NCI-H748 treated with DMSO at 0.1 percent for 48 hours (cell line): ENCODE data around the gene CNTN4.

ENCODE experiments used
- DNase-seq: peaks from one replicate; lab custom pipeline; 2025; lab: John Stamatoyannopoulos, UW

CNTN4 gene

DNA sequence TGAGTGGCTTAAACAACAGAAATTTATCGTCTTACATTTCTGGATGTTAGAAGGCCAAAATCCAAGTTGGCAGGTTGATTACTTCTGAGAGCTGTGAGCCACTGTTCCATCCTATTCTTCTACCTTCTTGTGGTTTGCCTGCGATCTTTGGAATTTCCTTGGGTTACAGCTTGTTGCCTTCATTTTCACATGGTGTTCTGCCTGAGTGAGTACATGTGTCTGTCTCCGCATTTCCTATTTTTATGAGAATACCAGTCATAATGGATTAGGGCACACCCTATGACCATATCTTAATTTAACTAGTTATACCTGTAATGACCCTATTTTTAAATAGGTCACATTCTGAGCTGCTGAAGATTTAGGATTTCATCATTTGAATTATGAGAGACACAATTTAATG, 294.3 kb downstream of the CNTN4 start:
- DNase-seq = no peak

DNA sequence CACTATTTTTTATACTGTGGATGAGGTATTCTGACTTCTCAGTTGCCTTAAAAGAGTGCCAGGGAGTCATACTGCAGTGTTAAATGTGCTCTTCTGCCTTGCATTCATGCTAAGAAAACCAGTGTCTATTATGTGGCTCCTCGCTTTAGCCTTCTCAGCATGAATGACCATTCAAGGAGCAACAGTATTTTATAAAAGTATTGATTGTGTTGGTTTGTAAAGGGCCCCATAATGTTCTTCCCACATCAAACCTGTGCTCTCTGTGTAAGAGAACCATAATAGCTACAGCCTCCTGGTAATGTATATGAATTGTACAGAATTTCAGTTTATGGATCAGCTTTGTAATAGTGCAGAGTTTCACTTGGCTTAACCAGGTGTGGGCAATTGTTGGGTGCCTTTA, 316.4 kb downstream of the CNTN4 start:
- no peak for DNase-seq

DNA sequence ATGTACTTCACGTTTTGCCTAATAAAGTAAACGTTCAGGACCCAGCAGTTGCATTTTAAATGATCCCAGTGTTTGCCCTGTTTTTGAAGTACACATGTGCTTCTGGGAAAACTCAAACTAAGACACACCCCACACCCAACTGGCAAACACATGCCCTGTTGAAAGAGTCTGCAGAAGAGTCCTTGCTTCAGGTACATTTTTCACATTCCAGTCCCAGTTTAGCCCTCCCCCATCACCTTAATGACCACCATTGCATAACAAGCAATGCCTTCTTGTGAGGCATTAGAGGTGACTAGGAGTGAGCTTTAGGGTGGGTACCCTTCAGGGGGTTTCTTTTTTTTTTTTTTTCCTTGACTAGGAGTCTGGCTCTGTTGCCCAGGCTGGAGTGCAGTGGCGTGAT, 322.3 kb downstream of the CNTN4 start:
- no peak for DNase-seq

DNA sequence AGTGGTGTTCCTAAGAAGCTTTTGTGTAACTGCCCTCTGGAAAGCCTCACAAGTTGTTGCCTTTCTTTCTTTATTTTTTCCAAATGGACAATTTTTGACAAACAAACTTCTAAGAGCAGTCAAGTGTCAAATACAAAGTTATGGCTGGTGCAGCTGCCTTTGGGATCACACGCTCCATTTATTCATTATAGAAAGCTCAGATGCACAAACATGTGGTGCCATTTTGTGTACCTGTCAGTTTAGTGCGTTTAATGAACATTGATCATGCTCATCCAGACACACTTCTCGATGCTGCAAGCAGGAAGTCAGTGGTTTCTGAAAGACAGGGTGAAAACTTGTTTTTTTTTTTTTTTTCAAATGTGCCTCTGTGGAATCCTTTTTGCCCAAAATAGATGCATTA, 324.5 kb downstream of the CNTN4 start:
- DNase-seq = no peak

DNA sequence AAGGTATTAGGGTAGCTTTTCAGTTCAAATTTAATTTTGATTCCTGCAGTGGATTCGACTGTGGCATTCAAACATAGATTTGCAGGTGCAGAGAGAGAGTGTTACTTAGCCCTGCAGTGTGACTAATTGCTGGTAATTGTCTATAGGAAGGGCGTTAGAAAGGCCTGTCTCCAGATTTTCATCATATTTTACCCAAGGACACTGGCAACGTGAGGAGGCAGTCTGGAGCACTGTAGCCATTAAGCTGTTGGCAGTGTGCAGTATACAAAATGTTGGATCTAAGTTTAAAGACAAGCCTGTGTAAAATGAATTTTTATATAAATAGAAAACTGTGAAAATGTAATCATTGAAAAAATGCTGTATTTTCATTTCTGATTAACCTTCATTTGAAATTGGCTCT, 342.9 kb downstream of the CNTN4 start:
- no peak for DNase-seq

DNA sequence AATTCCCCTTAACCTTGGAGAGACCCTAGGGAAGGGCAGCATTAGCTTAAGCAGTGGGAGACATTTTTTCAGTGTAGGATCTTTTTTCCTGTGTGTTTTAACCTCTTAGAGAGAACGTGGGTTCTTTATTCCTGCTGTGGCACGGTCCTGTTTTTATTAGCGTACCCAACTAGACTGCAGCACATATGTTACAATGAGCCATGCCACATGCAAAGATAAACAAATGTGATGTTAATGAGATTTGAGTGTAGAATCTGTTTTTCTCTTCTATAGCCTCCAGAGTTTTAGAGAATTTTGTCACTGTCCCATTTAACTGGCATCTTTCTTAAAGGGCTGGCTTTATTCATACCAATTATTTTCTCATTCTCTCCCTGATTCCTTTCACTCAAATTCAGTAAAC, 347.5 kb downstream of the CNTN4 start:
- no peak for DNase-seq

DNA sequence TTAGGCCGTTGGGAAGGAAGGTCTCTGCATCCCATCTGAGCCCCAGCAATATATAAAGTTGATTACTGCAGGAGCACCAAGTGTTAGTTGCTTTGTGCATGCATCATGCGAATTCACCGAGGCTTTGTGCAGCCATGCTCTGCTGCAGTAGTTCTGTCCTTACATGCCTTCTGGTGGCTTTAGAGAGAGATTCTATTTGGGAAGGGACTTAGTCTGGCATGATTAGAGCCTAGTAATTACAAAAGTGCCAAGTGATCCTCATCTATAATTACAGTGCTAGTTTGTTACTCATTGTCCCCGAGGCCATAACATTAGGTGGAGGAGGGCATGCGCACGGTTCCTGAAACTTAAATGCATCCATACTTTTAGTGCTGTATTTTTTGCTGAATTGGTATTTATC, 353.6 kb downstream of the CNTN4 start:
- DNase-seq = no peak

DNA sequence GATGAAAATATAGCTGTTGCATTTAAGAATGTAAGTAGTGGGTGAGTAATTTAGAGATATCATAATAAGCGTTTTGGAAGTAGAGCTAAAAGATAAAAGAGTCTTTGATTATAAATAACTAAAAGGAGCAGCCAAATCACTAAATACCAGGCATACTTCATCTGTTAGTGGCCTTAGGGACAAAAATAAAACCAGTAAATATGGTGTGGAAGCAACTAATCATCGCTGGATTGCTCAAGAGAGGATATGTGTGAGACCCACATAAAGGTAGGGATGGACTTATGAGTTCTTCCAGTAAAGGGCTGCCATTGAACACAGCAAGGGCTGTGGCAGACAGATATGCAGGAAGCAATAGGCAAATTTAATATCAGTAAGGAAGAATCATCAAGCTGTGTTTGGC, 356.2 kb downstream of the CNTN4 start:
- no peak for DNase-seq

DNA sequence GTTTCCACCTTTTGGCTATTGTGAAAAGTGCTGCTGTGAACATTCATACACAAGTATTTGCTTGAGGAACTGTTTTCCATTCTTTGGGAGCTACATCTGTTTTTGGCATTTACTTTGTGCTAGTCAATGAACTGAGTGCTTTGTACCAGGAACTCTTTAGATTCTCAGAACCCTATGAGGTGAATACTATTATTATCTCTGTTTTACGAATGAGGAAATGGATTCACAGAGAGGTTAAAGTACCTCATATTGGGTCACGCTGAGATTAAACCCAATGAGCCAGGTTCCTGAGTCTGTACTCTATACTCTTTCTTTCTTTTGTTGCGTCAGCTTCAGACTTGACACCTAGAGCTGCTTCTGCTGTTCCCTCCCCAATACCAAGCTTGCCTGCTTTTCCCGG, 358.1 kb downstream of the CNTN4 start:
- no peak for DNase-seq

DNA sequence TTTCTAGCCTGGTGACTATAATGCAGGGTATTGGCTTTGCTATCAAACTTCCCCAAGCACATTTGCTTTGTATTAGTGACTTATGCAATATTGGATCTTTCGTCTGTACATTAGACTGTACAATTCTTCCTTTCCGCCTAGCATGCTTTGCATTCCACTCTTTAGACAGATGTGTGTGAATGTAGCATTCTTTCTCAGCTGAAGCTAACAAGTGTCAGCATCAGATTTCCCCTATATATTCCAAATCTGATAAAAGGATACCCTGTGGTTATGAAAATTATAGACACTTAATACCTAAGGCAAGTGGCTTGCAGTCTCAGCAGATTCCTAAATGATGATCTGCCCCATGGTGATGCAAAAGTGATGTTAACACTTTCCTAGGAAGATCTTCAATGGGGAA, 360.1 kb downstream of the CNTN4 start:
- no peak for DNase-seq

DNA sequence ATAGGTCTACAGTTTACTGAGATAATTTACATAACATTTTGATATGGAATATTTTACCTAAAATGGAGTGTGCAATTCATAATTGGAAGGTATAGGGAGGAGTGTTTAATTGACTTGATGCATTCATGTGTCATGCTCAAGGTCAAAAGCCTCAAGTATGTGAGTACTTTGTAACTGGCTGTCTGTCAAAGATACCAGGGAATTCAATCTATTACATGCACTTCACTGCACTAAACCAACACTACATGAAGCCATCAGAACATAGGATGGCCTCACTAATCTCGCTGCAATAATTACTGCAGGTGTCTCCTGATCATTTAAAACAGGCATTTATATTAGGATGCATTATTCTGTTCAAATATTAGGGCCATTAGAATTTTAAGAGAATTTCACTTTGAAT, 367.2 kb downstream of the CNTN4 start:
- DNase-seq = peak; percentile 17

DNA sequence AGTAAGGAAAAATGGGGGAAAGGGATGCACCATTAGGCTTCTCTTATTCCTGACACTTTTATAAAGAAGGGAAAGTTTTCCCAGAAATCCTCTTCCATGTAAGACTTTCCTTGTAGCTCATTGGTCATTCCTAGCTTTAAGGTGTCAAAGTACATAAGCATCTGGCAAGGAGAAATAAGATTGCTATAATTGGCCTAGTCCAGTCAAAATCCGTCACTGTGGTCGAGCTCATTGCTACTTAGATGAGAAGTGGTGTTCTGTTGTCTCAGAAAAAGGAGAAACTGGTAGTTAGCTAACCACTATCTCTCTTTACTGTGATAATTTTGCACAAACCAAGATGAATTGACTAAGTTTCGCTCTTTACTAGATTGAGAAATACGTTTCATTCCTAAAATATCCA, 370.1 kb downstream of the CNTN4 start:
- no peak for DNase-seq

DNA sequence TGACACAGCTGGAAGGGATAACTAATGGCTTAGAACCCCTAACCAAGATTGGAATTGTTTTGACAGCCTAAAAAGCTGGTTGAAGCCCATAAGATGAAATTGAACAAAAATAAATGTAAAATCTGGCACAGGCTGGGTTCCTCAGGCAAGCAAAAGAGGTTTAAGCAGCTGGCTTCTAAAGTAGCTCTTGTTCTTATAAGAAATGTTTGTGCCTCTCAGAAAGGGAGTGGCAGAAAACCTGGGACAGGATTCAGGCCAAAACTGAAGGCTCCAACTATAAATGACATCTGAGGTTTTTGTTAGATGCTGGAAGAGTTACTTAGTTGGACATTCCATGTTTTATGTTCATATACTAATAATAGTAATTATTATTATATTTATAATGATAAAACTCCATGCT, 378.3 kb downstream of the CNTN4 start:
- no peak for DNase-seq

DNA sequence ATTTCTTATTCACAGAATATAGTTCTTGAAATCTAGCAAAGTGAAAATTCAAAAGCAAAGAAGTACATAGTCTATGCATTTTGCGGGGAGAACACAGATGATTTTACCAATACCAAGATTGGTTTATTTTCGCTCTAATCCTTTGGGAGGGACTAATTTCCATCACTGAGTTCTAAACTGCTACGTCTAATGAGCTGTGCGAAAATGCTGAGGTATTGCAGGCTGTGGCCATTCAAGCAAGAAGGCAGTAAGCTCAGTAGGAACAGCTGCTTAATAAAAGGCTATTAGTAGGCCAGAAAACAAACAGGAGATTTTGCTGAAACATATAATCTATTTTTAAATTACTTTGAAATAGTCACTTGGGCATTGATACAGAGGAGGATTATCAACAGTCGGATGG, 379.0 kb downstream of the CNTN4 start:
- DNase-seq = no peak

DNA sequence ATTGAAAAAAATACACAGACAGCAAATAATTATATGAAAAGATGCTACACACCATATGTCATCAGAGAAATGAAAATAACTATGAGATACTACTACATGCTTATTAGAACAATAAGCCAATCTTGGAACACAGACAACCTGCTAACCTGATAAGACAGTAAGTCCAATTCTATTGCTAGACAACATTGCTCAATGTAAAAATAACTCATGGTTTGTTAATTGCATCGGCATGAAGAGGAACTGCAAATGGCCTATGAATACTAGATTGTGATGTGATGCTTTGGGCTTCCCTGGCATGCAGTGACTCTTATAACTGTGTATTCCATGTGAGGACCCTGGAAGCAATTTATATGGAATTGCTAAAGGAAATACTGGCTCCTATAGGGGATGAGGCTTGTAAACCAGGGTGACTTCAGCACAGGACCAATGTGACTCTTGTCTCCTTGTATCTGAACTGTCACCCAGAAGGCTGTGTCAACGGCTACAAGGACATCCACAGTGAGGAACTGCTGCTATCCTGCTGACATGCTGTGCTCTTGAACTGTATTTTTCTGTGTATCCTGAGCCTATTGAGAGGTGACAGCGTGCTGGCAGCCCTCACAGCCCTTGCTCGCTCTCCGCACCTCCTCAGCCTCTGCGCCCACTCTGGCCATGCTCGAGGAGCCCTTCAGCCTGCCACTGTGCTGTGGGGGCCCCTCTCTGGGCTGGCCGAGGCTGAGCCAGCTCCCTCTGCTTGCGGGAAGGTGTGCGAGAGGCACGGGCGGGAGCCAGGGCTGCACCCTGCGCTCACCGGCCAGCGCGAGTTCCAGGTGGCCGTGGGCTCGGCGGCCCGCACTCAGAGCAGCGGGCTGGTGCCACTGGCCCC, 385.7 kb downstream of the CNTN4 start:
- DNase-seq = no peak

DNA sequence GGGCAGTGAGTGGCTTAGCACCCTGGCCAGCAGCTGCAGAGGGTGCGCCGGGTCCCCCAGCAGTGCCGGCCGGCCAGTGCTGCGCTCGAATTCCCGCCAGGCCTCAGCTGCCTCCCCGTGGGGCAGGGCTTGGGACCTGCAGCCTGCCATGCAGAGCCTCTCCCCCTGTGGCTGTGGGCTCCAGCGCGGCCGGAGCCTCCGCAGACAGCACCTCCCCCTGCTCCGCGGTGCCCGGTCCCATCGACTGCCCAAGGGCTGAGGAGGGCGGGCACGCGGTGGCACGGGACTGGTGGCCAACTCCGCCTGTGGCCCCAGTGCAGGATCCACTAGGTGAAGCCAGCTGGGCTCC, 386.3 kb downstream of the CNTN4 start:
- DNase-seq = no peak

DNA sequence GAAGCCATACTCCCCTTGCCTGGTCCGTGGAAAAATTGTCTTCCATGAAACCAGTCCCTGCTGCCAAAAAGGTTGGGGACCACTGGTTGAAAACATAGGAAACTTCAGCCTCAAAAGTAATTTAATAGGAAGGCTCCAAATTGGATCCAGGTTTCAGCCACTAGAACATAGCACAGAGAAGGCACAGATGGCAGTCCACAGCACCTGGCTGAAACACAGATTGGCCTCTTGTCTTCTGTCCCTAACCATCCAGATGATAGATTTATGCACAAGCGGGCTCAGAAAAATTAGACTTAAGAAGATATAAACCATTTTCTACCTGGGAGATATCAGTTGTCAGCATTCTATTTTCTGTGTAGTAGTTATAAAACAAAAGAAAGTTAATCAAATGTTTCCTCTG, 397.1 kb downstream of the CNTN4 start:
- DNase-seq = no peak

DNA sequence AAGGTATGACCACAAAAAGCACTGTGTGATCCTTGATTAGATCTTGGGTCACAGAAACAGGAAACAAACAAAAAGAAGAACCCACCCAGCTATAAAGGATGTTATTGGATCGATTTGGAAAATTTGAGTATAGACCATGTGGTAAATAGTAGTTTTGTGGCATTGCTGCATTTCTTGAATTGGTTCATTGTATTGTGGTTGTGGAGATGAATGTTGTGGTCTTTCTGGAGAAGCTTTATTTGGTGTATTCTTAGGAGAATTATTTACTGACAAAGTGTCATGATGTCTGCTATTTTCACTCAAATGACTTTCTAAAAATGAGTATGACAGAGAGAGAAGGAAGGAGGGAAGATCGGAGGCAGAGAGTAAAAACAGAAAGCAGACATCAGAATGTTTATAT, 406.2 kb downstream of the CNTN4 start:
- no peak for DNase-seq

DNA sequence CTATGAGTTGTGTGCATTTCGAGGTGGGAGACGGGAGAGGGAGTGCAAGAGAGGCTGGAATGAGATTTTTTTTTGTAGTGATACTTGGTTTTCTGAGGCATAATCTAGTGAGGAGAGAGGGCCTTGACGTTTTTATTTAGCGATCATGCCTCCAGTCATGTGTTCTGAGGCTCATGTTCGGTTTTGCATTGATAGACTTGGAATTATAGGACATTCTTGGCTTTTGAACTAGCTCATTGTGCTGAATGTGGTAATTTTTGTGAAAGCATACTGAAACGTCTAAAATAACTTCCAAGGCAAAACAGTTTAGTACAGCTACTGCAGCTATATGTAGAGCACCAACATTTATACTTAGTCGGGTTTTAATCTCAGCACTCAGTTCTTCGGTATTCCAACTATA, 408.1 kb downstream of the CNTN4 start:
- no peak for DNase-seq

DNA sequence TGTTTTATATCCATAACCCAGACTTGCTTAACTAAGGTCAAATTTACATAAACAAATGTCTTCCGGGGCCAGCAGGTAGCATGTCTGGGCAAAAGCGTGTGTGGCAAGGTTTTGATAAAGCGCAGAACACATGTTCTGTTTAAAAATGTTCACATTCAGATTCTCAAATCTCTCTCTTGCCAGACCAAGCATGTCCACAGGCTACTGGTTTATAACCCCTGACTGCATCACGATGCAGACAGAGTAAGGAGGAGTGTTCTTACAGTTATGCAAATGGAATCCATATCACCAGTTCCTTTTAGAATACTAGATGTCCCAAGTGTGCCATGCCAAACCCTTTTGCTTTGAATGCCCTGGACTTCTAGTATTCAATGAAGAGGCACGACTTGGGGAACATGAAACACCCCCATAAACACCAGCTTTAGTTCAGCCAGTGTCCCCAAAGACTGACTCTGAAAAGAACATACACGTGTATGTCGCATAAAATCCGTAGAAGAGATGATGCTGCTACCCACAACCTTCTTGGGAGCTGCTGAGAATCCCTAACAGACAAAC, 412.0 kb downstream of the CNTN4 start:
- DNase-seq = no peak

DNA sequence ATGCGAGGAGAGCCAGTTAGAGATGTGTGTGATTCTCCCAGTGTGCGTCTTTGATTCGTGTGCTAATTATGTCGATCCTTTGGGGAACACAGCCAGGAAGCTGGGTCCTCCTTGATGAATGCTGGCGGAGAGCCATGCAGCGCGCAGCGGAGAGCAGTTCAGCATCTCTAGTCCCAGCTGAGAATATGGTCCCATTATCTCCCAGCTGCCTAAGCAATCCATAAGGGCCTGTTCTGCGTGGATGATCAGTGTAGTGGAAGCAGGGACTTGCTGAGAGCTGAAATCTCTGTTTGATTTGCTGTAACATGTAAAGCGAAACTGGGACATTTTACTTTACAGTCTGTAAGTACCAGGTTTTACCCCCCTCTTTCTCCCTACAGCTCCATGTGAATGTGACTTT, 412.7 kb downstream of the CNTN4 start:
- DNase-seq = peak; percentile 51

DNA sequence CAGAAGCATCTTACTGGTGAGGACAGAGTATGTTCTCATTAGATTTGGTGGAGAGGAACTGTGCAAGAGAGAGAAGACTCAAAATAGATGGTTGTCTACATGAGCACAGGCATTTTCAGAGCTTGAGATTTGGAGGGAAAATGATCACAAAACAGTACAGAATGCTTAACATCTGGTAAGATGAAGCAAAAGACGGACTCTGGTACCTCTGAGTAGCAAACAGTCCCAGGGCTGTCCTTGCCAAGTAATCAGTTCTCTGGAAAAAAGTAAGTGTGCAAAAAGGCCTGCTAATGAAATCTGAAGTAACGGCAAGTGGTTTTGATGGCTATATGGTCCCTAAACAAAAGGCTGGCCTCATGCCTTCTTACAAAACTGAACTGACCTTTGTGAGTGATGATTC, 414.2 kb downstream of the CNTN4 start:
- no peak for DNase-seq

DNA sequence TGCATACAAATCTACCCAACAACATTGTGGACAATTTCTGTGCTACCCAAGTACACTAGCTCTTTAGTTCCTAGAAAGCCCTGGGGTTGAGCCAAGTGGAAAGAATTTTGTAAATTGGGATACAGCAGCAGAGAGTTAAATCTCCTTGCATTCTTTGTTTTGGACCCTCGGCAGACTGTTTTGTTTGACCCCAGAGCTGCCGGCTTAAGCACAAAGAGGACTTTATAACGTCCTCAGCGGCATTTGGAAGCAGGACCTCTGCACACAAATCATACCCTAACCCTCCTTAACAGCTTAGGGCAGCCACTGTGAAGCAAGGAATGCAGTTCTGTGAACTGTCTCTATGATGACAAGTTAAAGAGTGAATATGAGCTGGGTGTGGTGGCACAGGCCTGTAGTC, 415.3 kb downstream of the CNTN4 start:
- no peak for DNase-seq

DNA sequence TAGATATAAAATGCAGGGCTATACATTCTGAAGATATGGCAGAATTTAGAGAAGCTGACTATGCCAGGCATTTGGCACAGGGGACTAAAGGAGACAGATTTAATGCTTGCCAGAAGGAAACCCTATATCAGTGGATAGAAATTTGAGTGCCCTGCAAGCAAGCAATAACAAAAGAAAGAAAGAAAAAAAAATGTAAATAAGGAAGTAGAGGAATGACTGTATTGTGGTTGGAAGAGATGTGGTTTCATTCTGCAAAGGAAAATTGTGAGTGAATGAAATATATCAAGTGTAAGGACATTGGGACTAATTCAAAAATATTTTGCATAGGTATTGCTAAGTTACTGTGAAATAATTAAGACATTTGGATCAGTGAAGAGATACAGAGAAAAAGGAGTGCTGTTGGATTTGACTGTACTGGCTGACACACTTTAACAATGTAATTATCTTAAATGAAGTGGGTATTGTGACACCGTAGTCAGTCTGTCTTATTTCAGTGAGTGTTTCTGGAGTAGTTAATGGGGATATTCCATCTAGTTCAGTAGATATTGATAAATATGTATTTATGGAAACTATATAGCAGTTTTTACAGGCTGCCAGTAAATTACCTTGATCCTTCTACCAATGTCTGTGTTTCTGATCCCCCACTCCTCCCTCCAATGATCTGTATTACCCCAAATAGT, 418.2 kb downstream of the CNTN4 start:
- DNase-seq = no peak
